Mesenchymal stem cell (in vitro differentiated cells and primary cell): ENCODE data around the gene ERC2.

Experiments
- DNase-seq: peaks from one replicate; pipeline ENCODE4 v3.0.0-alpha.2; 2013
- H2AFZ ChIP-seq: one replicate; pipeline ENCODE4 v1.6.1; 2013; ENCODE audit warnings: low read depth, mild to moderate bottlenecking, control low read depth, inconsistent platforms, low read length, moderate library complexity
- H2AK5ac ChIP-seq: 2 replicates; pipeline ENCODE4 v1.6.1; 2013; ENCODE audit warnings: low read length, moderate library complexity, mild to moderate bottlenecking, inconsistent platforms; ENCODE audit not compliant: severe bottlenecking
- H2BK120ac ChIP-seq: one replicate; pipeline ENCODE4 v1.6.1; 2013; ENCODE audit warnings: low read depth, mild to moderate bottlenecking, inconsistent platforms, low read length, moderate library complexity
- H2BK12ac ChIP-seq, 2 experiments: one replicate each; pipeline ENCODE4 v1.6.1; 2013; ENCODE audit warnings: inconsistent platforms in 2 of 2, low read length in 2 of 2, mild to moderate bottlenecking in 2 of 2, moderate library complexity in 2 of 2, control low read depth in 1 of 2
- H2BK15ac ChIP-seq: one replicate; pipeline ENCODE4 v1.6.1; 2013; ENCODE audit warnings: mild to moderate bottlenecking, low read depth, inconsistent platforms; ENCODE audit not compliant: poor library complexity, severe bottlenecking
- H2BK5ac ChIP-seq: 2 replicates; pipeline ENCODE4 v1.6.1; 2013; ENCODE audit warnings: low read depth, mild to moderate bottlenecking, low read length, control low read depth, inconsistent platforms; ENCODE audit not compliant: poor library complexity, severe bottlenecking
- H3K14ac ChIP-seq, 2 experiments: one replicate each; pipeline ENCODE4 v1.6.1; 2013; ENCODE audit warnings: inconsistent platforms in 2 of 2, low read length in 2 of 2, control low read depth in 1 of 2, mild to moderate bottlenecking in 1 of 2, moderate library complexity in 1 of 2
- H3K18ac ChIP-seq, 2 experiments: one replicate each; pipeline ENCODE4 v1.6.1; 2013; ENCODE audit warnings: inconsistent platforms in 2 of 2, low read length in 2 of 2, control low read depth in 1 of 2, low read depth in 1 of 2, mild to moderate bottlenecking in 1 of 2
- H3K23ac ChIP-seq, 2 experiments: one replicate each; pipeline ENCODE4 v1.6.1; 2013; ENCODE audit warnings: inconsistent platforms in 2 of 2, low read length in 2 of 2, mild to moderate bottlenecking in 2 of 2, moderate library complexity in 2 of 2, control low read depth in 1 of 2
- H3K27ac ChIP-seq: 2 replicates; pipeline ENCODE4 v1.5.1; 2013; ENCODE audit warnings: mild to moderate bottlenecking, moderate library complexity, low read length, control low read depth, inconsistent platforms; ENCODE audit not compliant: poor library complexity, severe bottlenecking
- H3K27me3 ChIP-seq, 2 experiments: 2 replicates each; pipeline versions ENCODE4 v1.6.1 to v1.7.0; 2013; ENCODE audit warnings: low read length in 2 of 2, mild to moderate bottlenecking in 2 of 2, moderate library complexity in 2 of 2, control low read depth in 1 of 2, inconsistent platforms in 1 of 2; ENCODE audit not compliant: control insufficient read depth in 1 of 2, insufficient read depth in 1 of 2
- H3K36me3 ChIP-seq, 2 experiments: 2 replicates each; pipeline versions ENCODE4 v1.6.1 to v1.7.0; 2013; ENCODE audit warnings: low read length in 2 of 2, control low read depth in 1 of 2, inconsistent platforms in 1 of 2, low read depth in 1 of 2, mild to moderate bottlenecking in 1 of 2; ENCODE audit not compliant: insufficient read depth in 2 of 2, control insufficient read depth in 1 of 2
- H3K4ac ChIP-seq, 2 experiments: one replicate each; pipeline ENCODE4 v1.6.1; 2013; ENCODE audit warnings: inconsistent platforms in 2 of 2, low read length in 2 of 2, mild to moderate bottlenecking in 2 of 2, moderate library complexity in 2 of 2, control low read depth in 1 of 2, low read depth in 1 of 2
- H3K4me1 ChIP-seq: 2 replicates; pipeline ENCODE4 v1.6.1; 2013; ENCODE audit warnings: low read depth, low read length, control low read depth; ENCODE audit not compliant: control insufficient read depth, insufficient read depth
- H3K4me2 ChIP-seq: 2 replicates; pipeline ENCODE4 v1.6.1; 2013; ENCODE audit warnings: low read length, mild to moderate bottlenecking, inconsistent platforms; ENCODE audit not compliant: poor library complexity, severe bottlenecking
- H3K4me3 ChIP-seq, 2 experiments: 2 replicates each; pipeline versions ENCODE4 v1.5.1 to v1.7.0; 2013; ENCODE audit warnings: low read length in 2 of 2, mild to moderate bottlenecking in 2 of 2, control low read depth in 1 of 2, low read depth in 1 of 2; ENCODE audit not compliant: insufficient read depth in 1 of 2
- H3K79me1 ChIP-seq: replicated peaks from 2 replicates; pipeline ENCODE4 v1.6.1; 2013; ENCODE audit warnings: mild to moderate bottlenecking, control low read depth, low read length, inconsistent platforms; ENCODE audit not compliant: poor library complexity, severe bottlenecking
- H3K9ac ChIP-seq: 2 replicates; pipeline ENCODE4 v1.7.0; 2013; ENCODE audit warnings: mild to moderate bottlenecking, low read length, moderate library complexity
- H3K9me3 ChIP-seq: 2 replicates; pipeline ENCODE4 v1.7.0; 2013; ENCODE audit warnings: mild to moderate bottlenecking, low read length; ENCODE audit not compliant: control insufficient read depth
- H4K8ac ChIP-seq: one replicate; pipeline ENCODE4 v1.6.1; 2013; ENCODE audit warnings: inconsistent platforms, mild to moderate bottlenecking, low read length, moderate library complexity
- H4K91ac ChIP-seq: one replicate; pipeline ENCODE4 v1.6.1; 2013; ENCODE audit warnings: mild to moderate bottlenecking, low read length, inconsistent platforms
- WGBS: methylation state at CpG from one replicate; pipeline ENCODE4 v1.1.7; 2013; ENCODE audit warnings: mixed read lengths; 5-methylcytosine and 5-hydroxymethylcytosine counted together

ERC2 gene

DNA sequence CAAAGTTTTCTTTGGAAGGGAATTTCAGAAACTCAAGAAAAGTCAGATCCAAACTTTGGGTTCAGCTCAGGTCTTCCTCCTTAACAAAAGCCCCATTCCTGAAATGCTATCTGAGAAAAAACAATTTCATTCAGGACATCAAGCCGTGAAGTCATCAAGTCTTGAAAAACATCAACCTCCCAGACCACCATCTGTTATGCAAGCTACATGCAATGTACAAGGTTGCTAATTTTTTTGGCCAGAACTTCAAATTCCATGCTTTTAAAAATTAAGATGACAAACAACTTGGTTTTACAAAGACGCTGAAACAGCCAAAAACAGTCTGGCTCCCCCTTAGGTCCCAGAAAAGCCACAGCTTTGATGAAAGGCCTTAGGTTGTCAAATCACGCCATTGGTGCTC is 927.3 kb downstream of the ERC2 start:
- H3K9ac ChIP-seq: no peak overlapping the region
- DNase-seq: no peak
- H2AK5ac ChIP-seq: no peak overlapping the region
- no peak overlapping the region for H3K18ac ChIP-seq
- H3K27ac ChIP-seq: no peak overlapping the region
- no peaks in the 10 kb centered on the region for H3K36me3 ChIP-seq
- no peaks in the 10 kb centered on the region for H3K9me3 ChIP-seq
- H2AFZ ChIP-seq: no peak overlapping the region
- no peak overlapping the region for H4K91ac ChIP-seq
- peaks cover 5 to 47% of the 10 kb centered on the region in 2 experiments for H3K27me3 ChIP-seq
- H2BK5ac ChIP-seq: no peak overlapping the region
- H3K4me1 ChIP-seq: no peaks in the 10 kb centered on the region
- no peaks in the 10 kb centered on the region for H3K79me1 ChIP-seq
- WGBS: 90% methylated on average over 3 of the region's 3 CpGs
- no peak overlapping the region for H2BK12ac ChIP-seq
- peak overlapping the region; percentile 39 for H2BK15ac ChIP-seq
- no peak overlapping the region for H3K23ac ChIP-seq
- no peak overlapping the region for H4K8ac ChIP-seq
- no peak overlapping the region for H3K14ac ChIP-seq
- no peak overlapping the region for H2BK120ac ChIP-seq
- no peak overlapping the region for H3K4me3 ChIP-seq
- no peak overlapping the region for H3K4ac ChIP-seq
- H3K4me2 ChIP-seq: no peak overlapping the region

DNA sequence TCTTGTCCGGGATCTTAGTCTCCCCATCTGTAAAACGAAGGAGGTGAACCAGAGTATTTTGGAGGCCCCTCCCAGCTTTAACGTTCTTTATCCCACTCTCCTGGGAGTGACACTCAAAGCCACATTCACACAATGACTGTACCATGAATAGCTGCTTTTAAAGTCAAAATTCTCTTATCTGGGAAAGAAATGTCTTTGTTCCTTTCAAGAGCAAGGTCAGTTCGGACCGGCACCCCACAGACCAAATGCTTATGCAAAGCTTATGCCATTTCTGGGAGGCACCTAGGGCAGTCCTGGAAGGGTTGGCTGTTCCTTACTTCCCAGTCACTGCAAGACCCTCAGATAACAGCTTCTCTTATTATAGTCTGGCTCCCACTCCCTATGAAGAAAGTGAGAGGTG is 927.7 kb downstream of the ERC2 start:
- H3K9me3 ChIP-seq: no peaks in the 10 kb centered on the region
- no peak overlapping the region for H4K91ac ChIP-seq
- DNase-seq: no peak
- no peak overlapping the region for H2BK5ac ChIP-seq
- WGBS: 57% methylated on average over 5 of the region's 5 CpGs
- H3K4me2 ChIP-seq: no peak overlapping the region
- H2AFZ ChIP-seq: no peak overlapping the region
- no peak overlapping the region for H2AK5ac ChIP-seq
- H3K27ac ChIP-seq: no peak overlapping the region
- H3K4me1 ChIP-seq: no peaks in the 10 kb centered on the region
- no peaks in the 10 kb centered on the region for H3K79me1 ChIP-seq
- no peak overlapping the region for H3K18ac ChIP-seq
- no peak overlapping the region for H2BK120ac ChIP-seq
- H3K27me3 ChIP-seq: peaks cover 5 to 42% of the 10 kb centered on the region in 2 experiments
- H3K23ac ChIP-seq: no peak overlapping the region
- no peak overlapping the region for H4K8ac ChIP-seq
- H2BK15ac ChIP-seq: no peak overlapping the region
- no peak overlapping the region for H2BK12ac ChIP-seq
- no peak overlapping the region for H3K14ac ChIP-seq
- H3K4me3 ChIP-seq: no peak overlapping the region
- no peak overlapping the region for H3K9ac ChIP-seq
- no peaks in the 10 kb centered on the region for H3K36me3 ChIP-seq
- no peak overlapping the region for H3K4ac ChIP-seq

DNA sequence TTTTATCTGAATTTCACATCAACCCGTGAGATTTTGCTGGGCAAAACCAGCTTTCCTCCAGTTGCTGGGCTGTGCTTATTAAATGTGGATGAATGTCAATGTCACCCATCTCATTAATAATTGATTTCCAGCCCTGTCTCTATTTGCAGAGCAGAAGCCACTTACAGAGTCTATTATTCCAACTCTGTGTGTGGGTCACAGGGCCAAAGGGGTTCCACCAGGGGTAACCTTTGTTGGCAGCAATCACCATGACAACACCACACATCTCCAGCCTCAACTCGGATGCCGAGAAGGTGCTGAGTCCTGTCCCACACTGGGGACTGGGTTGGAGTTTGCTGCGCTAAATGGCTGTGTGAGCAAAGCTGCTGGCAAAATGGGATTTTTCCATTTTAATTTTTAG is 930.1 kb downstream of the ERC2 start:
- 96% methylated on average over 3 of the region's 4 CpGs for WGBS
- H2BK12ac ChIP-seq: no peak overlapping the region

DNA sequence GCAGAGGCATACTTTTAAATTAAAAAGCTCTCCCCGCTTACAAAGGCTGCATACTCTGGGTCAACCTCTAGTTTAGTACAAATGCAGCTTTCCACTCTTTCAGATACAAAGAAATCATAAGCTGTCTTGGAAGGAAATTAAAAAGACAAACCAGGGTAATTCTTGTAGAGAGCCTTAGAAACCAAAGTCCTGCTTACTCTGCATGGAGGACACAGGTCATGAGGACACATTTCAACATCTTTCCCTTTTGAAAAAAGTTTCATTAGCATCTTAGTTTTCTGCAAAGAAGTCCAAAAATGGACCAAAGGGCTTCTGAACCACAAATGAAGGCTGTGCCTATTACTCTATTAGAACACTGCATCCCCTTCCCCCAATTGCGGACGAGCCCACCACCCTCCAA is 930.7 kb downstream of the ERC2 start:
- no peak overlapping the region for H3K27ac ChIP-seq
- no peak overlapping the region for H2AFZ ChIP-seq
- no peak for DNase-seq
- no peak overlapping the region for H3K18ac ChIP-seq
- H3K4ac ChIP-seq: no peak overlapping the region
- H3K27me3 ChIP-seq: peaks cover 0 to 26% of the 10 kb centered on the region in 2 experiments
- H3K9me3 ChIP-seq: no peaks in the 10 kb centered on the region
- H3K4me2 ChIP-seq: no peak overlapping the region
- H2BK5ac ChIP-seq: no peak overlapping the region
- no peaks in the 10 kb centered on the region for H3K36me3 ChIP-seq
- WGBS: 100% methylated on average over 1 of the region's 3 CpGs
- no peak overlapping the region for H3K4me3 ChIP-seq
- no peak overlapping the region for H4K91ac ChIP-seq
- H2BK120ac ChIP-seq: no peak overlapping the region
- no peak overlapping the region for H3K14ac ChIP-seq
- H3K4me1 ChIP-seq: peaks cover 9% of the 10 kb centered on the region
- H3K9ac ChIP-seq: no peak overlapping the region
- no peak overlapping the region for H2BK12ac ChIP-seq
- H2BK15ac ChIP-seq: no peak overlapping the region
- no peak overlapping the region for H4K8ac ChIP-seq
- no peaks in the 10 kb centered on the region for H3K79me1 ChIP-seq
- H3K23ac ChIP-seq: no peak overlapping the region
- no peak overlapping the region for H2AK5ac ChIP-seq

More for the DNA sequence above, 930.1 kb downstream of the ERC2 start:
- Histone ChIP-seq H3K14ac (no peak overlapping the region), H3K23ac (no peak overlapping the region), H4K91ac (no peak overlapping the region), H2AFZ (no peak overlapping the region), H3K4ac (no peak overlapping the region), H2BK15ac (no peak overlapping the region), H2BK5ac (no peak overlapping the region), H2AK5ac (no peak overlapping the region), H3K9me3 (no peaks in the 10 kb centered on the region), H3K9ac (no peak overlapping the region), H3K36me3 (no peaks in the 10 kb centered on the region), H3K4me2 (no peak overlapping the region), H4K8ac (no peak overlapping the region), H3K79me1 (no peaks in the 10 kb centered on the region), H3K4me3 (no peak overlapping the region), H2BK120ac (no peak overlapping the region), H3K27ac (no peak overlapping the region), H3K27me3 (peaks cover 0 to 30% of the 10 kb centered on the region in 2 experiments), H3K18ac (no peak overlapping the region), H3K4me1 (peaks cover 6% of the 10 kb centered on the region)
- no peak for DNase-seq
